Peyer's patch (tissue), 4 donors: ENCODE data around the gene CELF2.
A peak's percentile ranks its signal among the peaks of the same experiment; 100 is the strongest.

Source experiments
- CTCF ChIP-seq, 6 experiments: fragments of 450-650 bp in 4 of 6; fragments of 200-600 bp in 2 of 6; sonication (generic) in 1 of 6; IDR thresholded peaks; one replicate each; pipeline ENCODE4 v1.5.1; 2017 to 2019; ENCODE audit warnings: antibody characterized with exemption in 6 of 6, mild to moderate bottlenecking in 3 of 6, moderate library complexity in 1 of 6
- POLR2A ChIP-seq, 2 donors: fragments of 450-650 bp; IDR thresholded peaks; one replicate each; pipeline ENCODE4 v1.5.1; 2017; ENCODE audit warnings: antibody characterized with exemption in 2 of 2, mild to moderate bottlenecking in 2 of 2, moderate library complexity in 2 of 2

GRCh38 chr10:11147722-11148121, 130.1 kb downstream of the CELF2 start:
- TF ChIP-seq CTCF (IDR thresholded peaks at IDR 0.05) (peak in 3 of 6 experiments; percentile 6 to 13 (median 8)), POLR2A (IDR thresholded peaks at IDR 0.05) (no peak)
